Measurements from ENCODE around the gene SPINK1.
"Not testable (repeated sequence)": the region's sequence is repeated elsewhere in the genome, so short reads cannot be mapped to it uniquely, and the experiment has no call there.

SPINK1 gene

GRCh38 chr5:147849226-147849625 is 17.8 kb upstream of the SPINK1 start:
- Mint-ChIP-seq H3K4me1 (no peaks in the 10 kb centered on the region), H3K27me3 (peaks cover 44% of the 10 kb centered on the region), H3K27ac (ENCODE audit: low read depth) (no peak overlapping the region), H3K9me3 (no peaks in the 10 kb centered on the region), H3K4me3 (no peak overlapping the region), H3K36me3 (ENCODE audit: insufficient read depth) (no peaks in the 10 kb centered on the region)
- ATAC-seq (replicated peaks; ENCODE audit: extremely low read depth, poor library complexity, severe bottlenecking) (no peak), DNase-seq (ENCODE audit: low spot score in 2 of 2) (no peak)

- ATAC-seq (replicated peaks; ENCODE audit: extremely low read depth, poor library complexity, severe bottlenecking), result no peak
- no peaks in the 10 kb centered on the region for H3K4me1 Mint-ChIP-seq
- no peaks in the 10 kb centered on the region for H3K36me3 Mint-ChIP-seq (ENCODE audit: insufficient read depth)
- no peak overlapping the region for H3K4me3 Mint-ChIP-seq
- no peak for DNase-seq (ENCODE audit: low spot score in 2 of 2)
- H3K27me3 Mint-ChIP-seq, result peaks cover 64% of the 10 kb centered on the region
- H3K9me3 Mint-ChIP-seq, result no peaks in the 10 kb centered on the region
- H3K27ac Mint-ChIP-seq (ENCODE audit: low read depth), result no peak overlapping the region
These were observed 14.1 kb upstream of the SPINK1 start for GRCh38 chr5:147845618-147846017.

DNA sequence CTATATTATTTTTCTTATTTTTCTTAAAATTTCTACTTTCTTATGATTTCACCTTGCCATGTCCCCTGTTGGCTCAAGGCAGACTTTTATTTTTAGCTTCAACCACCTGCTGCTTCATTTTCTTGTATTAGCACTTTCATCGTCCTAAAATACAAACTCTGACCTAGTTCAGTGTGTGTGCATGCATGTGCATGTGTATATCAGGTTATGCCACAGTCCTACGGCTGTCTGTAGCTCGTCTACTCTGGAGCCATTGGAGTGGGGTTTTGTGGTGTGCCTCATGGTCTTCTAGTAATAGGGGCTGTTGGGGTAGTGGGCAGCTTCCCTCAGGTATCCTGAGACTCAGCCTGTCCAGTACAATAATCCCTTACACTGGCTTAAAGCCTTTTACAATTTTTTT is 13.4 kb upstream of the SPINK1 start:
- ATAC-seq (replicated peaks; ENCODE audit: extremely low read depth, poor library complexity, severe bottlenecking), result no peak
- Mint-ChIP-seq H3K27me3 (peaks cover 64% of the 10 kb centered on the region), H3K27ac (ENCODE audit: low read depth) (no peak overlapping the region)

GRCh38 chr5:147842869-147843268 is 11.4 kb upstream of the SPINK1 start:
- H3K27ac Mint-ChIP-seq (ENCODE audit: low read depth), result no peak overlapping the region
- H3K4me1 Mint-ChIP-seq, result no peaks in the 10 kb centered on the region
- peaks cover 51% of the 10 kb centered on the region for H3K27me3 Mint-ChIP-seq
- H3K9me3 Mint-ChIP-seq, result no peaks in the 10 kb centered on the region
- no peaks in the 10 kb centered on the region for H3K36me3 Mint-ChIP-seq (ENCODE audit: insufficient read depth)
- ATAC-seq (replicated peaks; ENCODE audit: extremely low read depth, poor library complexity, severe bottlenecking), result no peak
- DNase-seq (ENCODE audit: low spot score in 2 of 2), result no peak
- H3K4me3 Mint-ChIP-seq, result no peak overlapping the region

More for the DNA sequence above, 13.4 kb upstream of the SPINK1 start:
- Mint-ChIP-seq H3K9me3 (no peaks in the 10 kb centered on the region), H3K4me3 (no peak overlapping the region), H3K36me3 (ENCODE audit: insufficient read depth) (no peaks in the 10 kb centered on the region), H3K4me1 (no peaks in the 10 kb centered on the region)
- DNase-seq (ENCODE audit: low spot score in 2 of 2), result no peak

GRCh38 chr5:147836439-147836838 is 5.0 kb upstream of the SPINK1 start:
- no peak for DNase-seq (ENCODE audit: low spot score in 2 of 2)
- Mint-ChIP-seq H3K36me3 (ENCODE audit: insufficient read depth) (no peaks in the 10 kb centered on the region), H3K4me1 (no peaks in the 10 kb centered on the region), H3K4me3 (no peak overlapping the region), H3K27ac (ENCODE audit: low read depth) (no peak overlapping the region), H3K27me3 (peaks cover 19% of the 10 kb centered on the region), H3K9me3 (no peaks in the 10 kb centered on the region)
- ATAC-seq (replicated peaks; ENCODE audit: extremely low read depth, poor library complexity, severe bottlenecking), result no peak

GRCh38 chr5:147835386-147835798 is 3.9 kb upstream of the SPINK1 start:
- ATAC-seq (replicated peaks; ENCODE audit: extremely low read depth, poor library complexity, severe bottlenecking) (no peak), DNase-seq (ENCODE audit: low spot score in 2 of 2) (no peak)
- Mint-ChIP-seq H3K27ac (ENCODE audit: low read depth) (no peak overlapping the region), H3K36me3 (ENCODE audit: insufficient read depth) (no peaks in the 10 kb centered on the region), H3K9me3 (no peaks in the 10 kb centered on the region), H3K4me1 (no peaks in the 10 kb centered on the region), H3K27me3 (peaks cover 15% of the 10 kb centered on the region), H3K4me3 (no peak overlapping the region)

DNA sequence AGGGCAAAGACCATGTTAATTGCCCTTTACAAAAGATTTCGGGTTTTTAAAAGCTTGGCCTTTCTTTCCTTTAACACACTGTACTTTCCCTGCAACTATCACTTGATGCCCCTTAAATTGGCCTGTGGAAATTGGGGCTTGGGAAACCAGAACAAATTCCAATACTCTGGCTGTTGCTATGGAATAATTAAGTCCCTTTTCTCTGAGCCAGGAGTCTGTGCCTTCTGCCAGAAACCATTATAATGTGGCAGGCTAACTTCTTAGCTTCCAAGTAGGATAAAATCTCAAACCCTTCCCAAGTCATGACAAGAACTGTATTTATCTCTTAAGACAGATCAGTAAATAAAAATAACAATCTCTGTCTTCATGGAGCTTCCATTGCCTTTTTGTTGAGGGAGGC is 1.1 kb upstream of the SPINK1 start:
- peaks cover 34% of the 10 kb centered on the region for H3K27me3 Mint-ChIP-seq
- no peaks in the 10 kb centered on the region for H3K36me3 Mint-ChIP-seq (ENCODE audit: insufficient read depth)
- H3K4me1 Mint-ChIP-seq, result no peaks in the 10 kb centered on the region
- no peak for DNase-seq (ENCODE audit: low spot score in 2 of 2)
- H3K4me3 Mint-ChIP-seq, result no peak overlapping the region
- no peaks in the 10 kb centered on the region for H3K9me3 Mint-ChIP-seq
- H3K27ac Mint-ChIP-seq (ENCODE audit: low read depth), result no peak overlapping the region
- no peak for ATAC-seq (replicated peaks; ENCODE audit: extremely low read depth, poor library complexity, severe bottlenecking)

DNA sequence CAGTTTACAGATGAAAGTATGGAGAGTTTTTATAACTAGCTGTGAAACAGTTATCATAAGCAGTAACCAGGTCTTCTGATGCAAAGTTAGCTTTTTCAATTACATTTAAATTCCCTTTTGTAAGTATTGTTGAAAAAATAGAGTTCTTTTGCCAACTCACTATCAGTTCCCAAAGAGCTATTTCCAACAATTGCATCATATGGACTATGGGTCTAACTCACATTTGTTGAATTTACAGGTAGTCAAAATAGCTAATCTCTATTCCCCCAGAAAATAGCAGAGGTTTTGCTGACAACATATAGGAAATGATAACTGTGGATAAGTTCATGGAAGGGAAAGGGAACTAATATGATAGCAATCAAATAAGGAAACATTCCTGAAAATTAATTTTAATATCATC is 1.4 kb downstream of the SPINK1 start:
- no peak overlapping the region for H3K4me3 Mint-ChIP-seq
- ATAC-seq (replicated peaks; ENCODE audit: extremely low read depth, poor library complexity, severe bottlenecking) (no peak), DNase-seq (ENCODE audit: low spot score in 2 of 2) (no peak)
- H3K27me3 Mint-ChIP-seq, result peaks cover 34% of the 10 kb centered on the region
- no peaks in the 10 kb centered on the region for H3K36me3 Mint-ChIP-seq (ENCODE audit: insufficient read depth)
- H3K4me1 Mint-ChIP-seq, result no peaks in the 10 kb centered on the region
- no peak overlapping the region for H3K27ac Mint-ChIP-seq (ENCODE audit: low read depth)
- no peaks in the 10 kb centered on the region for H3K9me3 Mint-ChIP-seq

GRCh38 chr5:147827017-147827416 is 4.5 kb downstream of the SPINK1 start:
- not testable (repeated sequence) for H3K27ac Mint-ChIP-seq (ENCODE audit: low read depth); ATAC-seq (replicated peaks; ENCODE audit: extremely low read depth, poor library complexity, severe bottlenecking); H3K4me3 Mint-ChIP-seq; H3K36me3 Mint-ChIP-seq (ENCODE audit: insufficient read depth); H3K4me1 Mint-ChIP-seq; H3K9me3 Mint-ChIP-seq; DNase-seq (ENCODE audit: low spot score in 2 of 2)
- H3K27me3 Mint-ChIP-seq, result peaks cover 19% of the 10 kb centered on the region

DNA sequence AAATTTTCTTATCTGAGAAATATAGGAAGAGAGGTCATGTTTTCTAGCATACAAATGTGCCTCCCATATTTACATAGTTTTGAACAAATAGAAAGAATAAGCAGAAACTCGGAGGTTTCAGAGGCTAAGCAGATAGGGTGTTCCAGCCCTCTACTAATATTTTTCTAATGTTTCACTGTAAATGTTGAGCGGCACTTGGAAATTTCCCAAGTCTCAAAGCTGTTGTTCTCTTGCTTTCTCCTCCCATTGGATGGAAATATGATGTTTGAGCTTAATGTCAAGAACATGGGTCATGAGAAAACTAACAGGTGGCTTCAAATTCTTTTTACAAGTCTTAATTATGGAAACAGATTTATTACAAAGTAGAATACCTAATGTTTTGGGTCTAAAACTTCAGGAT is 5.1 kb downstream of the SPINK1 start:
- Mint-ChIP-seq H3K27me3 (peaks cover 19% of the 10 kb centered on the region), H3K4me1 (no peaks in the 10 kb centered on the region), H3K4me3 (no peak overlapping the region), H3K36me3 (ENCODE audit: insufficient read depth) (no peaks in the 10 kb centered on the region), H3K27ac (ENCODE audit: low read depth) (no peak overlapping the region), H3K9me3 (no peaks in the 10 kb centered on the region)
- ATAC-seq (replicated peaks; ENCODE audit: extremely low read depth, poor library complexity, severe bottlenecking), result no peak
- no peak for DNase-seq (ENCODE audit: low spot score in 2 of 2)

- Mint-ChIP-seq H3K4me3 (no peak overlapping the region), H3K27me3 (no peaks in the 10 kb centered on the region), H3K4me1 (no peaks in the 10 kb centered on the region), H3K9me3 (no peaks in the 10 kb centered on the region), H3K36me3 (ENCODE audit: insufficient read depth) (no peaks in the 10 kb centered on the region), H3K27ac (ENCODE audit: low read depth) (no peak overlapping the region)
- ATAC-seq (replicated peaks; ENCODE audit: extremely low read depth, poor library complexity, severe bottlenecking), result peak; percentile 85
- DNase-seq (ENCODE audit: low spot score in 2 of 2), result peak; percentile 19 to 42
These were observed 8.6 kb downstream of the SPINK1 start for GRCh38 chr5:147822686-147823491.

GRCh38 chr5:147822222-147822621 is 9.2 kb downstream of the SPINK1 start:
- H3K27me3 Mint-ChIP-seq; ATAC-seq (replicated peaks; ENCODE audit: extremely low read depth, poor library complexity, severe bottlenecking); H3K4me1 Mint-ChIP-seq; DNase-seq (ENCODE audit: low spot score in 2 of 2); H3K27ac Mint-ChIP-seq (ENCODE audit: low read depth); H3K4me3 Mint-ChIP-seq; H3K36me3 Mint-ChIP-seq (ENCODE audit: insufficient read depth); H3K9me3 Mint-ChIP-seq: not testable (repeated sequence)

DNA sequence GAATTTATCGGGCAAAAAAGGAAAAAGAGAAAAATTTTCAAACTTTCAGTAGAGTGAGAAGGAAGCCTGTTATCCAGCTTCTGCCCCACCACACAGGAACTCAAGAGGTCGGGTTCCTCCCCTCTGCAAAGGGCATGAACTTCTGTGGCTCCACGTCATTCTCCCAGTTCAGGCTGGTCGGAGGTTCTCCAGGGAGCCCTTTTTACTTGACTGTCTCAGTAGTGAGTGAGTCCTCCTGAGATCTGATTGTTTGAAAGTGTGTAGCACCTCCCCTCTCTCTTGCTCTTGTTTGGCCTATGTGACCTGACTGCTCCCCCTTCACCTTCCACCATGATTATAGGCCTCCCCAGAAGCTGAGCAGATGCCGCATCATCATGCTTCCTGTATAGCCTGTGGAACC is 9.7 kb downstream of the SPINK1 start:
- ATAC-seq (replicated peaks; ENCODE audit: extremely low read depth, poor library complexity, severe bottlenecking), result no peak

More for the DNA sequence above, 9.7 kb downstream of the SPINK1 start:
- Mint-ChIP-seq H3K27ac (ENCODE audit: low read depth) (no peak overlapping the region), H3K27me3 (no peaks in the 10 kb centered on the region), H3K4me3 (no peak overlapping the region), H3K36me3 (ENCODE audit: insufficient read depth) (no peaks in the 10 kb centered on the region), H3K4me1 (no peaks in the 10 kb centered on the region), H3K9me3 (no peaks in the 10 kb centered on the region)
- DNase-seq (ENCODE audit: low spot score in 2 of 2), result no peak

Measured in central memory CD8-positive, alpha-beta T cell (primary cell).